ENCODE results near the gene DPH7. TPM values are rescaled to one million over a fixed set of nuclear protein-coding genes. Genes with fewer than 3 reads are reported as not detected.

Gene DPH7
- polyA plus RNA-seq, 1 donor from 2014 or later, result 145 TPM

DNA sequence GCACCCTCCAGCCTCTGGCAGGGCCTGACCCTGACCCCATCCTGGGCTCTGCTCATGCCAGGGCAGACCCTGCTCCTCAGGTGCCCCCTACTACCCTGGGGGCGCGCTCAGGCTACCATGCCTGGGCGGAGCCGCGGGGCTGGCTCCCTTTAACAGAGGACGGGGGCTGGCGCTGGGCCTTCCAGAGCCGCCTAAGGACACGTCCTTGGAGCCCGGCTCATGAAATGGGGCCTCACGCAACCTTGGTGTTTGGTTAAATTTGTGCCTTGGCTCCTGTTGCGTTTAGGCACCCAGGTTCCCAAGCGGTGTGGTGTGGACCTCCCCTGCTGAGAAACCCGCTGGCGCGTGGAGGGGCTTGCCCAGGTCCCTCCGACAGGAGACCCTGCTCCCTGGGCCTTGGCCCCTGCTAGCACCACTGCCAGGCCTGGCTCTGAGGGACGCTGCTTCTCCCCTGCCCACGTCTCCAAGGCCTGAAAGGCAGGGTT is 36.7 kb upstream of the DPH7 start:
- TF ChIP-seq EP300 (conservative IDR thresholded peaks at IDR 0.05; ENCODE audit: poor library complexity, severe bottlenecking) (no peak), TAF1 (IDR thresholded peaks at IDR 0.05; ENCODE audit: low read depth) (no peak), POLR2AphosphoS5 (IDR thresholded peaks at IDR 0.05) (no peak), SMC3 (conservative IDR thresholded peaks at IDR 0.05; ENCODE audit: poor library complexity) (no peak), MXI1 (conservative IDR thresholded peaks at IDR 0.05; ENCODE audit: poor library complexity, severe bottlenecking) (no peak), RAD21 (conservative IDR thresholded peaks at IDR 0.05) (no peak), EZH2 (IDR thresholded peaks at IDR 0.05; ENCODE audit: borderline replicate concordance, insufficient read depth, low read length, poor library complexity, severe bottlenecking) (no peak), CTCF (IDR thresholded peaks at IDR 0.05; ENCODE audit: poor library complexity, severe bottlenecking) (no peak)
- TF ChIP-seq, protein P1, sequence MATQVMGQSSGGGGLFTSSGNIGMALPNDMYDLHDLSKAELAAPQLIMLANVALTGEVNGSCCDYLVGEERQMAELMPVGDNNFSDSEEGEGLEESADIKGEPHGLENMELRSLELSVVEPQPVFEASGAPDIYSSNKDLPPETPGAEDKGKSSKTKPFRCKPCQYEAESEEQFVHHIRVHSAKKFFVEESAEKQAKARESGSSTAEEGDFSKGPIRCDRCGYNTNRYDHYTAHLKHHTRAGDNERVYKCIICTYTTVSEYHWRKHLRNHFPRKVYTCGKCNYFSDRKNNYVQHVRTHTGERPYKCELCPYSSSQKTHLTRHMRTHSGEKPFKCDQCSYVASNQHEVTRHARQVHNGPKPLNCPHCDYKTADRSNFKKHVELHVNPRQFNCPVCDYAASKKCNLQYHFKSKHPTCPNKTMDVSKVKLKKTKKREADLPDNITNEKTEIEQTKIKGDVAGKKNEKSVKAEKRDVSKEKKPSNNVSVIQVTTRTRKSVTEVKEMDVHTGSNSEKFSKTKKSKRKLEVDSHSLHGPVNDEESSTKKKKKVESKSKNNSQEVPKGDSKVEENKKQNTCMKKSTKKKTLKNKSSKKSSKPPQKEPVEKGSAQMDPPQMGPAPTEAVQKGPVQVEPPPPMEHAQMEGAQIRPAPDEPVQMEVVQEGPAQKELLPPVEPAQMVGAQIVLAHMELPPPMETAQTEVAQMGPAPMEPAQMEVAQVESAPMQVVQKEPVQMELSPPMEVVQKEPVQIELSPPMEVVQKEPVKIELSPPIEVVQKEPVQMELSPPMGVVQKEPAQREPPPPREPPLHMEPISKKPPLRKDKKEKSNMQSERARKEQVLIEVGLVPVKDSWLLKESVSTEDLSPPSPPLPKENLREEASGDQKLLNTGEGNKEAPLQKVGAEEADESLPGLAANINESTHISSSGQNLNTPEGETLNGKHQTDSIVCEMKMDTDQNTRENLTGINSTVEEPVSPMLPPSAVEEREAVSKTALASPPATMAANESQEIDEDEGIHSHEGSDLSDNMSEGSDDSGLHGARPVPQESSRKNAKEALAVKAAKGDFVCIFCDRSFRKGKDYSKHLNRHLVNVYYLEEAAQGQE (IDR thresholded peaks at IDR 0.05; ENCODE audit: borderline replicate concordance), result no peak
- Histone ChIP-seq H4K20me1 (ENCODE audit: insufficient read depth) (no peaks in the 10 kb centered on the region), H3K27me3 (ENCODE audit: insufficient read depth, low read depth, low read length) (no peaks in the 10 kb centered on the region), H3K27ac (ENCODE audit: low read length) (no peak overlapping the region), H3K9me2 (ENCODE audit: insufficient read depth, low read length) (no peaks in the 10 kb centered on the region), H3K9ac (ENCODE audit: low read length) (no peak overlapping the region), H3K4me2 (ENCODE audit: low read length) (no peak overlapping the region), H3K79me2 (replicated peaks; ENCODE audit: insufficient read depth, low read length) (peaks cover 25% of the 10 kb centered on the region), H3K9me3 (ENCODE audit: low read length) (no peaks in the 10 kb centered on the region), H3K4me3 (ENCODE audit: low read length) (no peak overlapping the region), H3K36me3 (ENCODE audit: insufficient read depth, low read length) (no peaks in the 10 kb centered on the region), H3F3A (ENCODE audit: insufficient read depth, low read length, poor library complexity, severe bottlenecking) (no peaks in the 10 kb centered on the region), H2AFZ (ENCODE audit: low read depth, low read length) (no peak overlapping the region)

DNA sequence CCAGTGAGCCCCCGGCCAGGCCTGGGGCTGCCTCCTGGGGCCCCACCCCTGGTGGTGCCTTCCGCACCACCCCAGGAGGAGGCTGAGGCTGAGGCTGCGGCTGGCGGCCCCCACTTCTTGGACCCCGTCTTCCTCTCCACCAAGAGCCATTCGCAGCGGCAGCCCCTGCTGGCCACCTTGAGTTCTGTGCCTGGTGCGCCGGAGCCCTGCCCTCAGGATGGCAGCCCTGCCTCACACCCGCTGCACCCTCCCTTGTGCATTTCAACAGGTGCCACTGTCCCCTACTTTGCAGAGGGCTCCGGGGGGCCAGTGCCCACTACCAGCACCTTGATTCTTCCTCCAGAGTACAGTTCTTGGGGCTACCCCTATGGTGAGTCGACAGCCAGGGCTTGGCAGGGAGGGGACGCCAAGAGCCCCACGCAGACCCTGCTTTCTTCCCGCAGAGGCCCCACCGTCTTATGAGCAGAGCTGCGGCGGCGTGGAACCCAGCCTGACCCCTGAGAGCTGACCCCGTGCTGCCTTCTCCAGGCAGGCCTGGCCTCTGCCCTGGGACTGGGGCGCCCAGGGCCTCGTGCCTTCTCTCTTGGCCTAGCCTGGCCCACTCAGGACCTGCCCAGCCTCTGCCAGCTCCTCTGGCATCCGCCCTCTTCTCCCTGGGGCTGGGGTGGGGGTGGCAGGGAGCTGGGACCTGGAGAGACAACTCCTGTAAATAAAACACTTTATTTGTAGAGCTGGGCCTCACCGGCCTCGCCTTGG is 36.1 kb upstream of the DPH7 start:
- H3K4me3 ChIP-seq (ENCODE audit: low read length), result no peak overlapping the region
- no peaks in the 10 kb centered on the region for H4K20me1 ChIP-seq (ENCODE audit: insufficient read depth)
- peaks cover 19% of the 10 kb centered on the region for H3K79me2 ChIP-seq (replicated peaks; ENCODE audit: insufficient read depth, low read length)
- no peaks in the 10 kb centered on the region for H3K9me2 ChIP-seq (ENCODE audit: insufficient read depth, low read length)
- H3F3A ChIP-seq (ENCODE audit: insufficient read depth, low read length, poor library complexity, severe bottlenecking), result no peaks in the 10 kb centered on the region
- H3K9me3 ChIP-seq (ENCODE audit: low read length), result no peaks in the 10 kb centered on the region
- H2AFZ ChIP-seq (ENCODE audit: low read depth, low read length), result no peak overlapping the region
- H3K27ac ChIP-seq (ENCODE audit: low read length), result no peak overlapping the region
- no peaks in the 10 kb centered on the region for H3K36me3 ChIP-seq (ENCODE audit: insufficient read depth, low read length)
- no peak overlapping the region for H3K4me2 ChIP-seq (ENCODE audit: low read length)
- TF ChIP-seq EZH2 (IDR thresholded peaks at IDR 0.05; ENCODE audit: borderline replicate concordance, insufficient read depth, low read length, poor library complexity, severe bottlenecking), result no peak
- no peak for TF ChIP-seq EP300 (conservative IDR thresholded peaks at IDR 0.05; ENCODE audit: poor library complexity, severe bottlenecking)
- TF ChIP-seq, protein P1 (IDR thresholded peaks at IDR 0.05; ENCODE audit: borderline replicate concordance), result no peak
- TF ChIP-seq SMC3 (conservative IDR thresholded peaks at IDR 0.05; ENCODE audit: poor library complexity), result no peak
- H3K27me3 ChIP-seq (ENCODE audit: insufficient read depth, low read depth, low read length), result no peaks in the 10 kb centered on the region
- H3K9ac ChIP-seq (ENCODE audit: low read length), result no peak overlapping the region

Measured in neural cell (in vitro differentiated cells).